HG03442 (cell line): ENCODE results near the gene ERFL.
A peak's percentile ranks its signal among the peaks of the same experiment; 100 is the strongest.

Source experiments
- ATAC-seq: cut with Tn5 transposase; IDR thresholded peaks from one replicate; pipeline ENCODE4 v1.9.1; 2021; ENCODE audit warnings: mild to moderate bottlenecking, moderate library complexity; ENCODE audit not compliant: unreplicated experiment

The ERFL gene

GRCh38 chr19:41928221-41928683 is at the start of gene ERFL:
ERFL (minus strand) TSS chr19:41928449; CDS start chr19:41912919, 15,530 bp downstream.
- ATAC-seq: no peak

- no peak for ATAC-seq
These were observed 49.7 kb upstream of the ERFL start for GRCh38 chr19:41977916-41978315.

GRCh38 chr19:41974652-41975051 is 46.4 kb upstream of the ERFL start:
- ATAC-seq: no peak

- no peak for ATAC-seq
These were observed 43.1 kb upstream of the ERFL start for GRCh38 chr19:41971363-41971762.

- ATAC-seq: no peak
These were observed 41.7 kb upstream of the ERFL start for GRCh38 chr19:41969772-41970458.

- no peak for ATAC-seq
These were observed 40.7 kb upstream of the ERFL start for GRCh38 chr19:41968751-41969595.

GRCh38 chr19:41967054-41967783 is 39.0 kb upstream of the ERFL start:
- ATAC-seq: no peak

GRCh38 chr19:41965106-41965505 is 36.9 kb upstream of the ERFL start:
- ATAC-seq: no peak

GRCh38 chr19:41960973-41961372 is 32.7 kb upstream of the ERFL start:
- no peak for ATAC-seq

- peak; percentile 78 for ATAC-seq
These were observed 31.1 kb upstream of the ERFL start, which contains the start of gene RABAC1 for GRCh38 chr19:41959056-41960053. RABAC1 (minus strand) TSS chr19:41959321; CDS start chr19:41959292, 29 bp downstream.

- peak; percentile 39 for ATAC-seq
These were observed 30.3 kb upstream of the ERFL start for GRCh38 chr19:41958367-41959055.

- ATAC-seq: no peak
These were observed 29.7 kb upstream of the ERFL start for GRCh38 chr19:41957838-41958366.

GRCh38 chr19:41957161-41957837 is 29.1 kb upstream of the ERFL start:
- ATAC-seq: no peak

GRCh38 chr19:41956621-41957020 is 28.4 kb upstream of the ERFL start:
- no peak for ATAC-seq

- ATAC-seq: no peak
These were observed 27.3 kb upstream of the ERFL start for GRCh38 chr19:41955521-41955920.

- ATAC-seq: no peak
These were observed 23.5 kb upstream of the ERFL start for GRCh38 chr19:41951686-41952172.

- no peak for ATAC-seq
These were observed 18.8 kb upstream of the ERFL start for GRCh38 chr19:41947091-41947490.

- ATAC-seq: peak; percentile 85
These were observed 17.0 kb upstream of the ERFL start for GRCh38 chr19:41945135-41945766.
